Measurements from ENCODE around the gene CFAP91.
"Not testable (repeated sequence)": the region's sequence is repeated elsewhere in the genome, so short reads cannot be mapped to it uniquely, and the experiment has no call there.

CFAP91 gene

GRCh38 chr3:119677641-119677934 lies 25.2 kb upstream of the CFAP91 start:
- no peak for DNase-seq (ENCODE audit: low read depth in 2 of 2)

GRCh38 chr3:119678209-119678608 lies 24.6 kb upstream of the CFAP91 start:
- DNase-seq (ENCODE audit: low read depth in 2 of 2), result not testable (repeated sequence)

- DNase-seq (ENCODE audit: low read depth in 2 of 2), result no peak
Measured at GRCh38 chr3:119679874-119680273, 22.9 kb upstream of the CFAP91 start.

GRCh38 chr3:119681279-119681678 lies 21.5 kb upstream of the CFAP91 start:
- DNase-seq (ENCODE audit: low read depth in 2 of 2), result no peak

GRCh38 chr3:119683421-119683820 lies 19.4 kb upstream of the CFAP91 start:
- DNase-seq (ENCODE audit: low read depth in 2 of 2), result no peak

GRCh38 chr3:119690043-119690656 lies 12.7 kb upstream of the CFAP91 start:
- no peak for DNase-seq (ENCODE audit: low read depth in 2 of 2)

GRCh38 chr3:119695480-119695879 lies 7.3 kb upstream of the CFAP91 start:
- no peak for DNase-seq (ENCODE audit: low read depth in 2 of 2)

GRCh38 chr3:119697394-119697793 lies 5.4 kb upstream of the CFAP91 start:
- DNase-seq (ENCODE audit: low read depth in 2 of 2), result no peak

GRCh38 chr3:119700269-119700919 lies 2.4 kb upstream of the CFAP91 start:
- no peak for DNase-seq (ENCODE audit: low read depth in 2 of 2)

GRCh38 chr3:119700920-119701734 lies 1.7 kb upstream of the CFAP91 start:
- DNase-seq (ENCODE audit: low read depth in 2 of 2), result no peak

- DNase-seq (ENCODE audit: low read depth in 2 of 2), result no peak
Measured at GRCh38 chr3:119703820-119704531, 1.2 kb downstream of the CFAP91 start.

- no peak for DNase-seq (ENCODE audit: low read depth in 2 of 2)
Measured at GRCh38 chr3:119715105-119715504, 12.3 kb downstream of the CFAP91 start.

GRCh38 chr3:119716998-119717397 lies 14.2 kb downstream of the CFAP91 start:
- DNase-seq (ENCODE audit: low read depth in 2 of 2), result no peak

- no peak for DNase-seq (ENCODE audit: low read depth in 2 of 2)
Measured at GRCh38 chr3:119717520-119717919, 14.7 kb downstream of the CFAP91 start.

- no peak for DNase-seq (ENCODE audit: low read depth in 2 of 2)
Measured at GRCh38 chr3:119723022-119723421, 20.2 kb downstream of the CFAP91 start.

- no peak for DNase-seq (ENCODE audit: low read depth in 2 of 2)
Measured at GRCh38 chr3:119726909-119727308, 24.1 kb downstream of the CFAP91 start.

GRCh38 chr3:119729996-119730395 lies 27.2 kb downstream of the CFAP91 start:
- DNase-seq (ENCODE audit: low read depth in 2 of 2), result no peak

GRCh38 chr3:119731560-119732343 lies 28.9 kb downstream of the CFAP91 start:
- DNase-seq (ENCODE audit: low read depth in 2 of 2), result no peak

GRCh38 chr3:119733812-119734211 lies 31.0 kb downstream of the CFAP91 start:
- no peak for DNase-seq (ENCODE audit: low read depth in 2 of 2)

- DNase-seq (ENCODE audit: low read depth in 2 of 2), result no peak
Measured at GRCh38 chr3:119738741-119739140, 35.9 kb downstream of the CFAP91 start.

Data from stimulated activated CD8-positive, alpha-beta memory T cell treated with anti-CD3 and anti-CD28 coated beads, Interleukin-2, amount 100 ng/mL, for 48 hours (primary cell).